ENCODE data around the gene TOMT.
A peak's percentile ranks its signal among the peaks of the same experiment; 100 is the strongest.

TOMT gene

GRCh38 chr11:72105888-72106287, at the start of gene TOMT:
TOMT (plus strand) TSS chr11:72105924; CDS start chr11:72105952, 28 bp downstream.
- no peak for DNase-seq

GRCh38 chr11:72058416-72059034, 47.2 kb upstream of the TOMT start:
- no peak for DNase-seq

GRCh38 chr11:72061739-72062396, 43.9 kb upstream of the TOMT start:
- DNase-seq = no peak

- DNase-seq = no peak
These were observed 38.9 kb upstream of the TOMT start for GRCh38 chr11:72066855-72067254.

- DNase-seq = no peak
These were observed 38.5 kb upstream of the TOMT start for GRCh38 chr11:72067266-72067665.

GRCh38 chr11:72067676-72068075, 38.0 kb upstream of the TOMT start:
- no peak for DNase-seq

- no peak for DNase-seq
These were observed 36.5 kb upstream of the TOMT start for GRCh38 chr11:72069200-72069599.

- DNase-seq = no peak
These were observed 35.9 kb upstream of the TOMT start for GRCh38 chr11:72069787-72070251.

GRCh38 chr11:72070491-72070890, 35.2 kb upstream of the TOMT start:
- no peak for DNase-seq

GRCh38 chr11:72072348-72072747, 33.4 kb upstream of the TOMT start:
- DNase-seq = no peak

GRCh38 chr11:72075109-72075508, 30.6 kb upstream of the TOMT start:
- DNase-seq = peak; percentile 4

- DNase-seq = no peak
These were observed 30.0 kb upstream of the TOMT start for GRCh38 chr11:72075756-72076155.

- no peak for DNase-seq
These were observed 27.2 kb upstream of the TOMT start for GRCh38 chr11:72078477-72078876.

GRCh38 chr11:72079819-72080325, 25.9 kb upstream of the TOMT start:
- DNase-seq = peak; percentile 85

- peak; percentile 100 for DNase-seq
These were observed 25.2 kb upstream of the TOMT start, which contains the start of the genes LRRC51 and NUMA1 for GRCh38 chr11:72080326-72081183. LRRC51 (plus strand) TSS chr11:72080850; CDS start chr11:72089084, 8,234 bp downstream. NUMA1 (minus strand) TSS chr11:72080542; CDS start chr11:72035943, 44,599 bp downstream.

- DNase-seq = no peak
These were observed 24.5 kb upstream of the TOMT start for GRCh38 chr11:72081184-72081644.

GRCh38 chr11:72081821-72082453, 23.8 kb upstream of the TOMT start:
- no peak for DNase-seq

GRCh38 chr11:72083414-72083813, 22.3 kb upstream of the TOMT start:
- DNase-seq = no peak

GRCh38 chr11:72084076-72084475, 21.6 kb upstream of the TOMT start:
- no peak for DNase-seq

- peak; percentile 74 for DNase-seq
These were observed 20.8 kb upstream of the TOMT start for GRCh38 chr11:72084965-72085364.

- peak; percentile 28 for DNase-seq
These were observed 19.9 kb upstream of the TOMT start for GRCh38 chr11:72085621-72086351.
